Tibial nerve (tissue), 4 donors: ENCODE results near the gene KDM8. TPM values are rescaled to one million over a fixed set of nuclear protein-coding genes. Genes with fewer than 3 reads are reported as not detected.
"Not testable (repeated sequence)": the region's sequence is repeated elsewhere in the genome, so short reads cannot be mapped to it uniquely, and the experiment has no call there.

ENCODE experiments used
- DNase-seq, 2 donors: peaks; one replicate each; pipeline ENCODE4 v3.0.0-alpha.2; 2019; ENCODE audit warnings: low spot score in 2 of 2
- H3K27ac ChIP-seq, 4 donors: fragments of 200-600 bp; sonication (generic) in 3 of 4; one replicate each; pipeline ENCODE4 v1.5.1; 2017 to 2019; ENCODE audit warnings: mild to moderate bottlenecking in 1 of 4
- H3K27me3 ChIP-seq, 2 donors: fragments of 200-600 bp; sonication (generic) in 1 of 2; one replicate each; pipeline versions ENCODE4 v1.5.1 to v1.6.0; 2017 to 2019
- H3K36me3 ChIP-seq, 3 donors: fragments of 200-600 bp; sonication (generic); one replicate each; pipeline ENCODE4 v1.5.1; 2018 to 2019
- H3K4me1 ChIP-seq, 4 donors: fragments of 200-600 bp; sonication (generic) in 3 of 4; one replicate each; pipeline ENCODE4 v1.5.1; 2017 to 2019
- H3K4me3 ChIP-seq, 4 donors: fragments of 200-600 bp; sonication (generic) in 3 of 4; one replicate each; pipeline ENCODE4 v1.5.1; 2017 to 2019; ENCODE audit warnings: mild to moderate bottlenecking in 1 of 4, moderate library complexity in 1 of 4
- H3K9me3 ChIP-seq, 4 donors: fragments of 200-600 bp; sonication (generic) in 3 of 4; one replicate each; pipeline ENCODE4 v1.5.1; 2017 to 2019
- EP300 ChIP-seq, 2 donors: sonication (generic); formaldehyde crosslinking; IDR thresholded peaks; one replicate each; pipeline ENCODE4 v1.6.1; 2017; ENCODE audit warnings: antibody characterized with exemption in 2 of 2, mild to moderate bottlenecking in 1 of 2
- POLR2A ChIP-seq, 2 donors: fragments of 450-650 bp; IDR thresholded peaks; one replicate each; pipeline ENCODE4 v1.6.1; 2017; ENCODE audit warnings: antibody characterized with exemption in 2 of 2, mild to moderate bottlenecking in 2 of 2, moderate library complexity in 2 of 2
- WGBS, 2 donors: methylation state at CpG; one replicate each; pipeline ENCODE4 v1.1.5; 2018; 5-methylcytosine and 5-hydroxymethylcytosine counted together
- total RNA-seq, 4 donors: library from RNA; depleted of rRNA; stranded (reverse); fragments of >200 nt; gene quantifications; one replicate each; pipeline ENCODE4 v1.1.0, GENCODE V29; 2016
- TF ChIP-seq, protein P1 (sequence below), 5 experiments: fragments of 200-600 bp in 3 of 5; fragments of 450-650 bp in 2 of 5; sonication (generic) in 3 of 5; IDR thresholded peaks; one replicate each; pipeline ENCODE4 v1.5.1; 2016 to 2019; ENCODE audit warnings: antibody characterized with exemption in 5 of 5, mild to moderate bottlenecking in 3 of 5, moderate library complexity in 2 of 5

Gene KDM8
- total RNA-seq, 4 donors from 2014 or later, result 2.3 to 7.6 (median 4.8) TPM

DNA sequence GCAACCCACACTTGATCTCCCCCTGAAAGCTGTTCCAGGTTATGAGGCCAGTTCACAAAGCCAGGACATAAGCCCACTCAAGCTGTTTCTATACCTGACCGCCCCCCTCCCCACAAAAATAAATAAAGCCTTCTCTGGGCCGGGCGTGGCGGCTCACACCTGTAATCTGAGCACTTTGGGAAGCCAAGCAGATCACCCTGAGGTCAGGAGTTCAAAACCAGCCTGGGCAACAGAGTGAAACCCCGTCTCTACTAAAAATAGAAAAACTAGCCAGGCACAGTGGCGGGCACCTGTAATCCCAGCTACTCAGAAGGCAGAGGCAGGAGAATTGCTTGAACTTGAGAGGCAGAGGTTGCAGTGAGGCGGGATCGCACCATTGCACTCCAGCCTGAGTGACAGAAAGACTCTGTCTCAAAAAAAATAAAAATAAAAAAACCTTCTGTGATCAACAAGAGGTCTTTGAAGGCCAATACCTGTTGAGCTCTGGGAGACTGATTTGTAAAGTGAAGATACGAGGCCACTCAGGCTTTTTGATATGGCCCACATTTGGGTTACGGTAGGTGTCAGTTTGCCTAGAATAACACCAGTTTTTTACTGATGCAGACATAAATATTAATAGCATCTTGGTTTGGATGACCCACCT lies 2.2 kb downstream of the KDM8 start:
- Histone ChIP-seq H3K36me3 (peaks cover 0 to 14% (median 0%) of the 10 kb centered on the region in 3 donors), H3K4me3 (no peak overlapping the region), H3K4me1 (peaks cover 0 to 14% (median 6%) of the 10 kb centered on the region in 4 donors), H3K9me3 (no peaks in the 10 kb centered on the region), H3K27ac (no peak overlapping the region), H3K27me3 (no peaks in the 10 kb centered on the region)
- WGBS, 2 donors, result 92 to 94% methylated on average over 10 of the region's 10 CpGs
- TF ChIP-seq EP300 (IDR thresholded peaks at IDR 0.05) (no peak), POLR2A (IDR thresholded peaks at IDR 0.05) (no peak)
- TF ChIP-seq, protein P1, sequence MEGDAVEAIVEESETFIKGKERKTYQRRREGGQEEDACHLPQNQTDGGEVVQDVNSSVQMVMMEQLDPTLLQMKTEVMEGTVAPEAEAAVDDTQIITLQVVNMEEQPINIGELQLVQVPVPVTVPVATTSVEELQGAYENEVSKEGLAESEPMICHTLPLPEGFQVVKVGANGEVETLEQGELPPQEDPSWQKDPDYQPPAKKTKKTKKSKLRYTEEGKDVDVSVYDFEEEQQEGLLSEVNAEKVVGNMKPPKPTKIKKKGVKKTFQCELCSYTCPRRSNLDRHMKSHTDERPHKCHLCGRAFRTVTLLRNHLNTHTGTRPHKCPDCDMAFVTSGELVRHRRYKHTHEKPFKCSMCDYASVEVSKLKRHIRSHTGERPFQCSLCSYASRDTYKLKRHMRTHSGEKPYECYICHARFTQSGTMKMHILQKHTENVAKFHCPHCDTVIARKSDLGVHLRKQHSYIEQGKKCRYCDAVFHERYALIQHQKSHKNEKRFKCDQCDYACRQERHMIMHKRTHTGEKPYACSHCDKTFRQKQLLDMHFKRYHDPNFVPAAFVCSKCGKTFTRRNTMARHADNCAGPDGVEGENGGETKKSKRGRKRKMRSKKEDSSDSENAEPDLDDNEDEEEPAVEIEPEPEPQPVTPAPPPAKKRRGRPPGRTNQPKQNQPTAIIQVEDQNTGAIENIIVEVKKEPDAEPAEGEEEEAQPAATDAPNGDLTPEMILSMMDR (IDR thresholded peaks at IDR 0.05), result no peak
- DNase-seq, result no peak

DNA sequence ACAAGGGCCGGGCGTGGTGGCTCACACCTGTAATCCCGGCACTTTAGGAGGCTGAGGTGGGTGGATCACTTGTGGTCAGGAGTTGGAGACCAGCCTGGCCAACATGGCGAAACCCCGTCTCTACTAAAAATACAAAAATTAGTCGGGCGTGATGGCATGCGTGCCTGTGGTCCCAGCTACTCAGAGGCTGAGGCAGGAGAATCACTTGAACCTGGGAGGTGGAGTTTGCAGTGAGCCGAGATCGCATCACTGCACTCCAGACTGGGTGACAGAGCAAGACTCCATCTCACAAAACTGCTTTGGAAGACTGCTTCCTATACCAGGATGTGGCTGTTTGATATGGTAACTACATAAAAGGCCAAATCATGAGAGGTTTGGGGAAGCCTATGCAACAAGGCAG lies 3.8 kb downstream of the KDM8 start:
- not testable (repeated sequence) for H3K27ac ChIP-seq, H3K4me3 ChIP-seq, DNase-seq, H3K27me3 ChIP-seq, H3K9me3 ChIP-seq
- 93 to 95% methylated on average over 10 of the region's 10 CpGs for WGBS, 2 donors
- peaks cover 0 to 14% (median 6%) of the 10 kb centered on the region in 4 donors for H3K4me1 ChIP-seq
- peaks cover 0 to 26% (median 0%) of the 10 kb centered on the region in 3 donors for H3K36me3 ChIP-seq

DNA sequence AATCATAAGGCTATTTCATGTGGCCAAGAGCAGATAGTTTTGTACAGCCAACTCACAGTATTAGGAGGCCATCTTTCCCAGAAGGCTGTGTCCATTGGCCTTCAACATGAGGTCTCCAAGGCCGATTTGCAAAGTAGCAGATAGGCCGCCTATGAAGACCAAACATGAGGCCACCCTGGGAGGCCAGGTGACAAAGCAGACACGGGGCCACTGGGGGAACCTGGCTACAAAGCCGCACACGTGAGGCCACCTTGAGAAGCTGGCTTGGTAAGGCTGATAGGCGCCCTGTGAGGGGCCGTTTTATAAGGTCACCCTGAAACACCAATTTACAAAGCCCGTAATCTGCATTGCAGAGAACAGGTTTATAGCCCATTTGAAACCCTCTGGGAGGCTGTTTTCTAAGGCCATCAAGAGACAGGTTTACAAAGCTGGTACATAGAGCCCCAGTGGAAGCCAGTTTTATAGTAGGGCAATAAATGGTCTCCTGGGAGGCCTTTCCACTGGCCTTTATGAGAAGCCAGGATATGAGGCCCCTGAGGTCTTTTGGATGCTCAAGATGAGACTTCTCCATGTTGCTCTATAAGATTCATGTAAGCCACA lies 4.9 kb downstream of the KDM8 start:
- peaks cover 0 to 34% (median 0%) of the 10 kb centered on the region in 3 donors for H3K36me3 ChIP-seq
- DNase-seq, result no peak
- no peaks in the 10 kb centered on the region for H3K27me3 ChIP-seq
- H3K27ac ChIP-seq, result no peak overlapping the region
- TF ChIP-seq POLR2A (IDR thresholded peaks at IDR 0.05), result no peak
- no peak for TF ChIP-seq EP300 (IDR thresholded peaks at IDR 0.05)
- TF ChIP-seq, protein P1 (IDR thresholded peaks at IDR 0.05), result no peak
- H3K9me3 ChIP-seq, result no peaks in the 10 kb centered on the region
- 61 to 68% methylated on average over 8 of the region's 8 CpGs for WGBS, 2 donors
- peaks cover 0 to 9% (median 6%) of the 10 kb centered on the region in 4 donors for H3K4me1 ChIP-seq
- no peak overlapping the region for H3K4me3 ChIP-seq

DNA sequence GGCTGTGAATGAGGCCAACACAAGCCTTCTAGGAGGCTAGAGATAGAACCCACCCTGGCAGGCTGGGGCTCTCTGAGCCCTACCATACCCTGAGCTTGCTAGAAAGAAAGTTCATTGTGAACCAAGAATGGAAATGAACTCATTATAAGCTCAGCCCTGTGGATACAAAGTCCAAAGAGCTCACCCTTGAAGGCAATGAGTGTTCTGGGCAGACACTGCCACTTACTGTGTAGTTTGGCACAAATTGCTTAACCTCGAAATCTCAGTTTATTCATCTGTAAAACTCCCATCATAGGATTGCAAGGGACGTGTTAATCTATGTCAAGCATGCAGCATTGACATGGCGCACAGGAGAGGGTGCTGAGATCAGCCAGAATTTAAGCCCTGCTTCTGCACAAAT lies 5.5 kb downstream of the KDM8 start:
- WGBS, 2 donors, result 73 to 81% methylated on average over 3 of the region's 3 CpGs

DNA sequence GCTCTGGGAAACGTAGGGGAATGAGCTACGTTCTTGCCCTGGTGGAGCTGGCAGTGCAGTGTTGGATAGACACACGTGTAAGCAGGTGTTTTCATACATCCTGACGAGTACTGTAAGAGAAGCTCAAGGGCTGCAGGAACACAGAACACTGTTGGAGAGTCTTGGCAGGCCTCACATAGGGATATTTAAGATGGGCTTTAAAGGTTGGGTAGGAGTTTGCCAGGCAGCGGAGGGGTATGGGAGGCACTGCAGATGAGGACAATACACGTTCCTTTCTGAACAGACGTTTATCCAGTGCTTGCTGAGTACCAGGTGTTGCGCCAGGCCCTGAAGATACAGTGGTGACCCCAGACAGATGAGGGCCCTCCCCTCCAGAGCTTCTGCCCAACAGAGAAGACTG lies 6.3 kb downstream of the KDM8 start:
- peaks cover 0 to 45% (median 0%) of the 10 kb centered on the region in 3 donors for H3K36me3 ChIP-seq
- 90 to 93% methylated on average over 8 of the region's 8 CpGs for WGBS, 2 donors
- no peak overlapping the region for H3K27ac ChIP-seq
- no peaks in the 10 kb centered on the region for H3K27me3 ChIP-seq
- no peaks in the 10 kb centered on the region for H3K9me3 ChIP-seq
- DNase-seq, result no peak
- TF ChIP-seq POLR2A (IDR thresholded peaks at IDR 0.05), result no peak
- no peak for TF ChIP-seq EP300 (IDR thresholded peaks at IDR 0.05)
- TF ChIP-seq, protein P1 (IDR thresholded peaks at IDR 0.05), result no peak
- no peak overlapping the region for H3K4me3 ChIP-seq
- peaks cover 0 to 5% (median 4%) of the 10 kb centered on the region in 4 donors for H3K4me1 ChIP-seq

More for the DNA sequence above, 5.5 kb downstream of the KDM8 start:
- DNase-seq, result no peak
- Histone ChIP-seq H3K4me3 (no peak overlapping the region), H3K9me3 (no peaks in the 10 kb centered on the region), H3K4me1 (peaks cover 0 to 9% (median 6%) of the 10 kb centered on the region in 4 donors), H3K36me3 (peaks cover 0 to 39% (median 0%) of the 10 kb centered on the region in 3 donors), H3K27ac (no peak overlapping the region), H3K27me3 (no peaks in the 10 kb centered on the region)
- TF ChIP-seq POLR2A (IDR thresholded peaks at IDR 0.05) (no peak), EP300 (IDR thresholded peaks at IDR 0.05) (no peak)
- TF ChIP-seq, protein P1 (IDR thresholded peaks at IDR 0.05), result no peak
